Measurements from ENCODE around the gene ENTPD8. TPM values are rescaled to one million over a fixed set of nuclear protein-coding genes. Genes with fewer than 3 reads are reported as not detected.

ENTPD8 gene
- total and polyA plus RNA-seq, 2 of the 4 experiments (the other 2 are of a cell fraction), result 0.07 TPM; not detected in 1

DNA sequence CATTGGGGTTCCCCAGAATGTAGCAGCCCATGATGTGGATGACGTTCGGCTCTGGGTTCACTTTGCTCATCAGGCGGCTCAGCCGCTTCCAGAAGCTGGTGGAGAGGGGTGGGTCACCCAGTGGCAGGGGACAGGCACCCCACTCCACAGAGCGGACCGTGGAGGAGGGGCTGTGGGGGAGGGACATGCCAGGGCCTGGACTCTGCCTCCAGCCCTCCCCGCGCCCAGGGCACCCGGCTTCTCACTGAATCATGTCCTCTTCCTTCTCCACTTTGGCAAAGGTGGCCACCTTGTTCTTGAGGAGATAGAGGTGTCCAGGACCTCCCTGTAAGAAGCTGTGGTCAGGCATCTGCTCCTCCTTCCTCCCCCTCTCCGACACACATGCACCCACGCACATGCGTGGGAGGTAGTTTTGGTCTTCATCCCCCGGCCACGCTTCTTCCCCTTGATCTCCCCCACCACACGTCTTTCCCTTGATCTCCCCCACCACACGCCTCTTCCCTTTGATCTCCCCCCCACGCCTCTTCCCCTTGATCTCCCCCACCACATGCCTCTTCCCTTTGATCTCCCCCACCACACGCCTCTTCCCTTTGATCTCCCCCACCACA lies 8.9 kb upstream of the ENTPD8 start:
- Histone ChIP-seq H3K4ac (ENCODE audit: low read depth, low read length) (no peak overlapping the region), H2AFZ (replicated peaks; ENCODE audit: low read length, poor library complexity) (no peak overlapping the region), H3K4me2 (ENCODE audit: low read depth, low read length) (no peak overlapping the region), H4K5ac (ENCODE audit: low read depth, low read length) (no peak overlapping the region), H4K91ac (ENCODE audit: insufficient read depth, low read depth, low read length) (no peak overlapping the region), H3K4me3 (ENCODE audit: insufficient read depth, low read depth, low read length) (no peak overlapping the region), H2AK5ac (ENCODE audit: low read depth, low read length) (no peak overlapping the region), H3K23ac (ENCODE audit: low read depth, low read length) (no peak overlapping the region), H3K9me1 (ENCODE audit: insufficient read depth, low read length) (no peaks in the 10 kb centered on the region), H2BK15ac (ENCODE audit: low read depth, low read length) (no peak overlapping the region), H2AK9ac (replicated peaks; ENCODE audit: low read depth, low read length, poor library complexity) (no peak overlapping the region), H3K4me1 (ENCODE audit: control insufficient read depth, insufficient read depth, low read length) (peaks cover 8% of the 10 kb centered on the region), H2BK5ac (ENCODE audit: low read depth, low read length, poor library complexity, severe bottlenecking) (no peak overlapping the region), H3K9ac (ENCODE audit: low read depth, low read length) (no peak overlapping the region), H3K27ac (ENCODE audit: insufficient read depth, low read length) (no peak overlapping the region), H4K8ac (ENCODE audit: low read depth in 2 of 2, low read length in 2 of 2) (no peak overlapping the region), H4K20me1 (ENCODE audit: insufficient read depth, low read length) (peaks cover 9% of the 10 kb centered on the region; the same call in 1 of the 2 replicates), H3K56ac (ENCODE audit: extremely low read depth, insufficient read depth, low read length) (no peak overlapping the region), H3K79me1 (ENCODE audit: low read depth in 1 of 2, low read length in 2 of 2) (peaks cover 3 to 9% of the 10 kb centered on the region in 2 experiments; a peak in 2 of 4 replicates), H3K9me3 (ENCODE audit: control insufficient read depth, insufficient read depth, low read length) (no peaks in the 10 kb centered on the region), H3K18ac (ENCODE audit: low read depth, low read length) (no peak overlapping the region), H3K14ac (replicated peaks; ENCODE audit: low read depth, low read length) (no peak overlapping the region), H2BK120ac (ENCODE audit: low read depth, low read length) (no peak overlapping the region), H2BK20ac (ENCODE audit: low read depth, low read length) (no peak overlapping the region), H3K36me3 (ENCODE audit: control insufficient read depth, insufficient read depth, low read length) (peaks cover 32% of the 10 kb centered on the region), H3K27me3 (ENCODE audit: control insufficient read depth, insufficient read depth, low read length) (no peaks in the 10 kb centered on the region)
- no CpG with 5 or more reads among the region's 18 CpGs for WGBS, 2 experiments (ENCODE audit: extremely low coverage in 2 of 2, insufficient read length in 1 of 2)
- TF ChIP-seq MAFK (IDR thresholded peaks at IDR 0.05; ENCODE audit: low read depth, low read length) (no peak), FOS (IDR thresholded peaks at IDR 0.05; ENCODE audit: low read depth, low read length) (no peak), NFE2L2 (IDR thresholded peaks at IDR 0.05; ENCODE audit: low read depth, low read length) (no peak), MAZ (IDR thresholded peaks at IDR 0.05; ENCODE audit: borderline replicate concordance, low read depth, low read length) (no peak), MXI1 (IDR thresholded peaks at IDR 0.05; ENCODE audit: borderline replicate concordance, low read depth, low read length) (no peak), BHLHE40 (IDR thresholded peaks at IDR 0.05; ENCODE audit: low read depth, low read length) (no peak), POLR2A (IDR thresholded peaks at IDR 0.05; ENCODE audit: low read depth, low read length) (no peak), RFX5 (IDR thresholded peaks at IDR 0.05; ENCODE audit: low read depth, low read length) (no peak), RCOR1 (IDR thresholded peaks at IDR 0.05; ENCODE audit: insufficient replicate concordance, low read length) (no peak), CHD1 (IDR thresholded peaks at IDR 0.05; ENCODE audit: low read depth, low read length) (no peak), CEBPB (IDR thresholded peaks at IDR 0.05; ENCODE audit: low read depth, low read length) (no peak), RAD21 (IDR thresholded peaks at IDR 0.05; ENCODE audit: low read length) (no peak), SMC3 (IDR thresholded peaks at IDR 0.05; ENCODE audit: low read depth, low read length) (no peak)
- TF ChIP-seq, protein P1, sequence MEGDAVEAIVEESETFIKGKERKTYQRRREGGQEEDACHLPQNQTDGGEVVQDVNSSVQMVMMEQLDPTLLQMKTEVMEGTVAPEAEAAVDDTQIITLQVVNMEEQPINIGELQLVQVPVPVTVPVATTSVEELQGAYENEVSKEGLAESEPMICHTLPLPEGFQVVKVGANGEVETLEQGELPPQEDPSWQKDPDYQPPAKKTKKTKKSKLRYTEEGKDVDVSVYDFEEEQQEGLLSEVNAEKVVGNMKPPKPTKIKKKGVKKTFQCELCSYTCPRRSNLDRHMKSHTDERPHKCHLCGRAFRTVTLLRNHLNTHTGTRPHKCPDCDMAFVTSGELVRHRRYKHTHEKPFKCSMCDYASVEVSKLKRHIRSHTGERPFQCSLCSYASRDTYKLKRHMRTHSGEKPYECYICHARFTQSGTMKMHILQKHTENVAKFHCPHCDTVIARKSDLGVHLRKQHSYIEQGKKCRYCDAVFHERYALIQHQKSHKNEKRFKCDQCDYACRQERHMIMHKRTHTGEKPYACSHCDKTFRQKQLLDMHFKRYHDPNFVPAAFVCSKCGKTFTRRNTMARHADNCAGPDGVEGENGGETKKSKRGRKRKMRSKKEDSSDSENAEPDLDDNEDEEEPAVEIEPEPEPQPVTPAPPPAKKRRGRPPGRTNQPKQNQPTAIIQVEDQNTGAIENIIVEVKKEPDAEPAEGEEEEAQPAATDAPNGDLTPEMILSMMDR (conservative IDR thresholded peaks at IDR 0.05; ENCODE audit: low read depth, low read length), result no peak
- TF ChIP-seq, protein P2, sequence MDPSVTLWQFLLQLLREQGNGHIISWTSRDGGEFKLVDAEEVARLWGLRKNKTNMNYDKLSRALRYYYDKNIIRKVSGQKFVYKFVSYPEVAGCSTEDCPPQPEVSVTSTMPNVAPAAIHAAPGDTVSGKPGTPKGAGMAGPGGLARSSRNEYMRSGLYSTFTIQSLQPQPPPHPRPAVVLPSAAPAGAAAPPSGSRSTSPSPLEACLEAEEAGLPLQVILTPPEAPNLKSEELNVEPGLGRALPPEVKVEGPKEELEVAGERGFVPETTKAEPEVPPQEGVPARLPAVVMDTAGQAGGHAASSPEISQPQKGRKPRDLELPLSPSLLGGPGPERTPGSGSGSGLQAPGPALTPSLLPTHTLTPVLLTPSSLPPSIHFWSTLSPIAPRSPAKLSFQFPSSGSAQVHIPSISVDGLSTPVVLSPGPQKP (IDR thresholded peaks at IDR 0.05; ENCODE audit: borderline replicate concordance, low read depth, low read length), result no peak
- TF ChIP-seq, protein P3, sequence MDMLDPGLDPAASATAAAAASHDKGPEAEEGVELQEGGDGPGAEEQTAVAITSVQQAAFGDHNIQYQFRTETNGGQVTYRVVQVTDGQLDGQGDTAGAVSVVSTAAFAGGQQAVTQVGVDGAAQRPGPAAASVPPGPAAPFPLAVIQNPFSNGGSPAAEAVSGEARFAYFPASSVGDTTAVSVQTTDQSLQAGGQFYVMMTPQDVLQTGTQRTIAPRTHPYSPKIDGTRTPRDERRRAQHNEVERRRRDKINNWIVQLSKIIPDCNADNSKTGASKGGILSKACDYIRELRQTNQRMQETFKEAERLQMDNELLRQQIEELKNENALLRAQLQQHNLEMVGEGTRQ (IDR thresholded peaks at IDR 0.05; ENCODE audit: low read depth, low read length), result no peak
- ChIA-PET CTCF (no interaction called here), POLR2A (ENCODE audit: unreplicated experiment) (no interaction called here)
- intact Hi-C loops (cut with micrococcal nuclease) (no loop called here), dilution Hi-C loops (cut with HindIII; ENCODE audit: low sequenced_read_pairs, unreplicated experiment) (no loop called here), in situ Hi-C loops (cut with MboI; ENCODE audit: low sequenced_read_pairs) (no loop called here)
- DNase-seq (no peak), ATAC-seq (ENCODE audit: low read depth) (no peak)
- no TSS peak for BruUV-seq (replicated peaks)

Measured in IMR-90 (cell line).